ENCODE data around the gene LARP1. TPM values are rescaled to one million over a fixed set of nuclear protein-coding genes. Genes with fewer than 3 reads are reported as not detected.

The LARP1 gene
- total and polyA plus RNA-seq, 9 of the 15 experiments (the other 6 are each of a cell fraction or from before 2014, with no cell fraction given): 22.6 to 300 (median 92.0) TPM

- TF ChIP-seq HDAC2 (IDR thresholded peaks at IDR 0.05) (no peak; the same call in 1 of the 2 replicates), NEUROD1 (IDR thresholded peaks at IDR 0.05; ENCODE audit: borderline replicate concordance, low read depth, low read length, partially characterized antibody) (no peak), SRSF7 (optimal IDR thresholded peaks at IDR 0.05; ENCODE audit: low read depth, low read length) (no peak), POLR2G (IDR thresholded peaks at IDR 0.05; ENCODE audit: low read depth, low read length) (peak; percentile 73), SIN3B (IDR thresholded peaks at IDR 0.05; ENCODE audit: low read depth) (no peak; the same call in 1 of the 2 replicates), NR1H2 (CRISPR knock-in tag; IDR thresholded peaks at IDR 0.05) (no peak), TFE3 (CRISPR knock-in tag; IDR thresholded peaks at IDR 0.05) (no peak), PURB (CRISPR knock-in tag; IDR thresholded peaks at IDR 0.05; ENCODE audit: low read depth) (no peak), EZH2 (IDR thresholded peaks at IDR 0.05; ENCODE audit: borderline replicate concordance, low read depth, low read length) (no peak), POLR2AphosphoS5 (IDR thresholded peaks at IDR 0.05; ENCODE audit: control insufficient read depth, insufficient read depth, low read depth, low read length) (peak; percentile 24; the same call in 1 of the 2 replicates), TRIM28 (IDR thresholded peaks at IDR 0.05) (no peak), TEAD2 (tag; IDR thresholded peaks at IDR 0.05) (no peak), ZNF511 (CRISPR knock-in tag; IDR thresholded peaks at IDR 0.05) (no peak), KDM2B (CRISPR knock-in tag; IDR thresholded peaks at IDR 0.05) (0 out of 2 replicates have a peak, but pooled peaks have one; percentile 41), ILF3 (IDR thresholded peaks at IDR 0.05; ENCODE audit: borderline replicate concordance) (no peak), GTF2A2 (tag; IDR thresholded peaks at IDR 0.05) (no peak)
- TF ChIP-seq, protein P1, sequence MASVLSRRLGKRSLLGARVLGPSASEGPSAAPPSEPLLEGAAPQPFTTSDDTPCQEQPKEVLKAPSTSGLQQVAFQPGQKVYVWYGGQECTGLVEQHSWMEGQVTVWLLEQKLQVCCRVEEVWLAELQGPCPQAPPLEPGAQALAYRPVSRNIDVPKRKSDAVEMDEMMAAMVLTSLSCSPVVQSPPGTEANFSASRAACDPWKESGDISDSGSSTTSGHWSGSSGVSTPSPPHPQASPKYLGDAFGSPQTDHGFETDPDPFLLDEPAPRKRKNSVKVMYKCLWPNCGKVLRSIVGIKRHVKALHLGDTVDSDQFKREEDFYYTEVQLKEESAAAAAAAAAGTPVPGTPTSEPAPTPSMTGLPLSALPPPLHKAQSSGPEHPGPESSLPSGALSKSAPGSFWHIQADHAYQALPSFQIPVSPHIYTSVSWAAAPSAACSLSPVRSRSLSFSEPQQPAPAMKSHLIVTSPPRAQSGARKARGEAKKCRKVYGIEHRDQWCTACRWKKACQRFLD (CRISPR knock-in tag; IDR thresholded peaks at IDR 0.05): no peak
- TF ChIP-seq, protein P2, sequence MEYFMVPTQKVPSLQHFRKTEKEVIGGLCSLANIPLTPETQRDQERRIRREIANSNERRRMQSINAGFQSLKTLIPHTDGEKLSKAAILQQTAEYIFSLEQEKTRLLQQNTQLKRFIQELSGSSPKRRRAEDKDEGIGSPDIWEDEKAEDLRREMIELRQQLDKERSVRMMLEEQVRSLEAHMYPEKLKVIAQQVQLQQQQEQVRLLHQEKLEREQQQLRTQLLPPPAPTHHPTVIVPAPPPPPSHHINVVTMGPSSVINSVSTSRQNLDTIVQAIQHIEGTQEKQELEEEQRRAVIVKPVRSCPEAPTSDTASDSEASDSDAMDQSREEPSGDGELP (CRISPR knock-in tag; IDR thresholded peaks at IDR 0.05; ENCODE audit: borderline replicate concordance): no peak
- TF ChIP-seq, protein P3, sequence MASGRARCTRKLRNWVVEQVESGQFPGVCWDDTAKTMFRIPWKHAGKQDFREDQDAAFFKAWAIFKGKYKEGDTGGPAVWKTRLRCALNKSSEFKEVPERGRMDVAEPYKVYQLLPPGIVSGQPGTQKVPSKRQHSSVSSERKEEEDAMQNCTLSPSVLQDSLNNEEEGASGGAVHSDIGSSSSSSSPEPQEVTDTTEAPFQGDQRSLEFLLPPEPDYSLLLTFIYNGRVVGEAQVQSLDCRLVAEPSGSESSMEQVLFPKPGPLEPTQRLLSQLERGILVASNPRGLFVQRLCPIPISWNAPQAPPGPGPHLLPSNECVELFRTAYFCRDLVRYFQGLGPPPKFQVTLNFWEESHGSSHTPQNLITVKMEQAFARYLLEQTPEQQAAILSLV (tag; IDR thresholded peaks at IDR 0.05): no peak
- TF ChIP-seq, protein P4, sequence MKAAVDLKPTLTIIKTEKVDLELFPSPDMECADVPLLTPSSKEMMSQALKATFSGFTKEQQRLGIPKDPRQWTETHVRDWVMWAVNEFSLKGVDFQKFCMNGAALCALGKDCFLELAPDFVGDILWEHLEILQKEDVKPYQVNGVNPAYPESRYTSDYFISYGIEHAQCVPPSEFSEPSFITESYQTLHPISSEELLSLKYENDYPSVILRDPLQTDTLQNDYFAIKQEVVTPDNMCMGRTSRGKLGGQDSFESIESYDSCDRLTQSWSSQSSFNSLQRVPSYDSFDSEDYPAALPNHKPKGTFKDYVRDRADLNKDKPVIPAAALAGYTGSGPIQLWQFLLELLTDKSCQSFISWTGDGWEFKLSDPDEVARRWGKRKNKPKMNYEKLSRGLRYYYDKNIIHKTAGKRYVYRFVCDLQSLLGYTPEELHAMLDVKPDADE (conservative IDR thresholded peaks at IDR 0.05; ENCODE audit: control insufficient read depth, low read depth, low read length): no peak
These were observed 1.1 kb downstream of the LARP1 start (continued) for GRCh38 chr5:154756009-154756867.
